H9 (cell line): ENCODE data around the gene LRRFIP1. TPM values are rescaled to one million over a fixed set of nuclear protein-coding genes. Genes with fewer than 3 reads are reported as not detected.

Source experiments
- DNase-seq: peaks from one replicate; pipeline ENCODE4 v3.0.0-alpha.2; 2017
- H2AFZ ChIP-seq: one replicate; pipeline ENCODE4 v1.6.1; 2013; ENCODE audit warnings: mild to moderate bottlenecking, low read length, control low read depth, moderate library complexity
- H2AK5ac ChIP-seq: 2 replicates; pipeline ENCODE4 v1.6.1; 2013; ENCODE audit warnings: low read length, control low read depth, mixed read lengths; ENCODE audit not compliant: insufficient read length
- H2BK120ac ChIP-seq: one replicate; pipeline ENCODE4 v1.6.1; 2013; ENCODE audit warnings: low read depth, mild to moderate bottlenecking, low read length, control low read depth, inconsistent platforms; ENCODE audit not compliant: poor library complexity, severe bottlenecking
- H2BK12ac ChIP-seq: 2 replicates; pipeline ENCODE4 v1.6.1; 2013; ENCODE audit warnings: low read length, control low read depth, mixed read lengths, low read depth; ENCODE audit not compliant: insufficient read length
- H2BK15ac ChIP-seq: 2 replicates; pipeline ENCODE4 v1.6.1; 2013; ENCODE audit warnings: low read depth, low read length, control low read depth
- H2BK20ac ChIP-seq: one replicate; pipeline ENCODE4 v1.6.1; 2013; ENCODE audit warnings: low read depth, mild to moderate bottlenecking, low read length, control low read depth, inconsistent platforms; ENCODE audit not compliant: poor library complexity, severe bottlenecking
- H2BK5ac ChIP-seq: 2 replicates; pipeline ENCODE4 v1.6.1; 2013; ENCODE audit warnings: low read length, control low read depth, mixed read lengths; ENCODE audit not compliant: insufficient read length
- H3K14ac ChIP-seq: 2 replicates; pipeline ENCODE4 v1.6.1; 2013; ENCODE audit warnings: low read length, control low read depth; ENCODE audit not compliant: insufficient read depth
- H3K18ac ChIP-seq: 2 replicates; pipeline ENCODE4 v1.6.1; 2013; ENCODE audit warnings: low read depth, mild to moderate bottlenecking, mixed read lengths, low read length, control low read depth; ENCODE audit not compliant: insufficient read length
- H3K23ac ChIP-seq: 2 replicates; pipeline ENCODE4 v1.6.1; 2013; ENCODE audit warnings: low read length, control low read depth, mixed read lengths, low read depth; ENCODE audit not compliant: insufficient read length
- H3K23me2 ChIP-seq: 2 replicates; pipeline ENCODE4 v1.6.1; 2013; ENCODE audit warnings: low read depth, mild to moderate bottlenecking, mixed read lengths, low read length, control low read depth; ENCODE audit not compliant: insufficient read length, poor library complexity, severe bottlenecking
- H3K27ac ChIP-seq: 2 replicates; pipeline ENCODE4 v1.5.1; 2013; ENCODE audit warnings: low read length, control low read depth, mixed read lengths, low read depth; ENCODE audit not compliant: insufficient read length
- H3K27me3 ChIP-seq: 2 replicates; pipeline ENCODE4 v1.6.1; 2013; ENCODE audit warnings: low read length, control low read depth, inconsistent platforms; ENCODE audit not compliant: insufficient read depth
- H3K4ac ChIP-seq: 2 replicates; pipeline ENCODE4 v1.6.1; 2013; ENCODE audit warnings: low read depth, mild to moderate bottlenecking, control low read depth, inconsistent platforms, low read length, moderate library complexity
- H3K4me1 ChIP-seq: 2 replicates; pipeline ENCODE4 v1.6.1; 2013; ENCODE audit warnings: low read length, control low read depth, inconsistent platforms; ENCODE audit not compliant: insufficient read depth
- H3K4me2 ChIP-seq: 2 replicates; pipeline ENCODE4 v1.6.1; 2013; ENCODE audit warnings: low read length, control low read depth, mixed read lengths; ENCODE audit not compliant: insufficient read length, insufficient read depth
- H3K56ac ChIP-seq: 2 replicates; pipeline ENCODE4 v1.6.1; 2013; ENCODE audit warnings: low read depth, mild to moderate bottlenecking, mixed read lengths, low read length, control low read depth; ENCODE audit not compliant: insufficient read length
- H3K79me1 ChIP-seq: 2 replicates; pipeline ENCODE4 v1.6.1; 2013; ENCODE audit warnings: low read depth, mild to moderate bottlenecking, moderate library complexity, low read length, control low read depth, inconsistent platforms; ENCODE audit not compliant: insufficient read depth, poor library complexity, severe bottlenecking
- H3K79me2 ChIP-seq: 2 replicates; pipeline ENCODE4 v1.6.1; 2013; ENCODE audit warnings: low read length, control low read depth, inconsistent platforms; ENCODE audit not compliant: insufficient read depth
- H3K9ac ChIP-seq: 2 replicates; pipeline ENCODE4 v1.6.1; 2013; ENCODE audit warnings: low read length, control low read depth, mixed read lengths; ENCODE audit not compliant: insufficient read length; ENCODE audit errors: extremely low read depth
- H3K9me3 ChIP-seq: one replicate; pipeline ENCODE4 v1.6.1; 2013; ENCODE audit warnings: low read depth, low read length, inconsistent platforms; ENCODE audit not compliant: control insufficient read depth
- H3T11ph ChIP-seq: one replicate; pipeline ENCODE4 v1.6.1; 2013; ENCODE audit warnings: mild to moderate bottlenecking, low read length, control low read depth, inconsistent platforms
- H4K20me1 ChIP-seq: one replicate; pipeline ENCODE4 v1.6.1; 2013; ENCODE audit not compliant: control insufficient read depth, insufficient read length, insufficient read depth
- H4K5ac ChIP-seq: 2 replicates; pipeline ENCODE4 v1.6.1; 2013; ENCODE audit warnings: low read depth, mild to moderate bottlenecking, mixed read lengths, low read length, control low read depth; ENCODE audit not compliant: insufficient read length
- H4K8ac ChIP-seq: replicated peaks from 2 replicates; pipeline ENCODE4 v1.6.1; 2013; ENCODE audit warnings: low read length, control low read depth, mixed read lengths, low read depth; ENCODE audit not compliant: insufficient read length
- H4K91ac ChIP-seq: 2 replicates; pipeline ENCODE4 v1.6.1; 2013; ENCODE audit warnings: low read depth, mild to moderate bottlenecking, moderate library complexity, mixed read lengths, low read length, control low read depth; ENCODE audit not compliant: insufficient read length
- H3K27ac Mint-ChIP-seq, 3 experiments: 2 replicates in 2 of 3; 3 replicates in 1 of 3; pipeline ENCODE4 v1.8.0; 2020 to 2021; ENCODE audit warnings: mixed read lengths in 3 of 3, mild to moderate bottlenecking in 1 of 3, moderate library complexity in 1 of 3
- H3K27me3 Mint-ChIP-seq: 2 replicates; pipeline ENCODE4 v1.8.0; 2021; ENCODE audit warnings: low read depth, mild to moderate bottlenecking, moderate library complexity, mixed read lengths
- H3K36me3 Mint-ChIP-seq, 3 experiments: 2 replicates in 2 of 3; 3 replicates in 1 of 3; pipeline ENCODE4 v1.8.0; 2020 to 2021; ENCODE audit warnings: low read depth in 3 of 3, mixed read lengths in 3 of 3; ENCODE audit not compliant: insufficient read depth in 1 of 3
- H3K4me1 Mint-ChIP-seq, 2 experiments: 2 replicates each; pipeline ENCODE4 v1.8.0; 2020; ENCODE audit warnings: mixed read lengths in 2 of 2
- H3K4me3 Mint-ChIP-seq, 2 experiments: 2 replicates in 1 of 2; 3 replicates in 1 of 2; pipeline ENCODE4 v1.8.0; 2020 to 2021; ENCODE audit warnings: mild to moderate bottlenecking in 2 of 2, mixed read lengths in 2 of 2, moderate library complexity in 1 of 2
- H3K9me3 Mint-ChIP-seq, 2 experiments: 2 replicates in 1 of 2; 3 replicates in 1 of 2; pipeline ENCODE4 v1.8.0; 2020; ENCODE audit warnings: mild to moderate bottlenecking in 2 of 2, mixed read lengths in 2 of 2, moderate library complexity in 1 of 2
- CTCF ChIP-seq: fragments of 200-600 bp; sonication (generic); conservative IDR thresholded peaks from 3 replicates; pipeline ENCODE4 v1.8.0; 2021; ENCODE audit warnings: antibody characterized with exemption, mild to moderate bottlenecking
- WGBS: extraction: QIAGEN DNeasy Blood & Tissue Kit; methylation state at CpG from one replicate; pipeline ENCODE4 v1.1.7; 2013; ENCODE audit warnings: missing lambda C conversion rate, low lambda C conversion rate, mixed read lengths; ENCODE audit not compliant: insufficient read length; ENCODE audit errors: extremely low coverage; 5-methylcytosine and 5-hydroxymethylcytosine counted together
- total RNA-seq: library from RNA; stranded (reverse); gene quantifications from 2 replicates; pipeline ENCODE4 v1.2.1, GENCODE V29; 2021

Gene LRRFIP1
- total RNA-seq, 1 experiment from 2014 or later: 38.5 TPM

DNA sequence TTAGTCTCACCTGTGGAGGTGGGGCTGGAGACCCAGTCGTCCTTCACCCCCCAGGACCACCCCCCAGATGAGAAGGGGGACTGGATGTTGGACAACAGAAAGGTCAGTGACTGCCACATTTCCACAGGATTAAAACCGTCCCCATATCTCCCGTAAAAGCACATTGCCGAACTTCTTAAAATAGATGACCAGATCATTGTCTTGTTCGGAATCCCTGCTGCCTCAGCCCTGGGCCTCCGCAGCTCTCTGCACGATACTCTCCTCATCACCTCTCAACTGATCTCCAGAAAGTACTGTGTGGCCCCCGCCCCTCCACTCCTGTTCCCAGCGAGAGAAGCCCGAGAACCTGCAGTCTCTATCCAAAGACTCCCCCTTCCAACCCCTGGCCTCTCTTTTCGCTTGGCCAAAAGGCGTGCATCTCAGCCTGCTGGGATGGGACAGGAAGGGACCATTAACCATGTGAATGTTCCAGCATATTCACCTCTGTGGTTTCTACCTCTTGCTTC, 13.2 kb downstream of the LRRFIP1 start:
- H2BK120ac ChIP-seq: no peak overlapping the region
- peaks cover 2% of the 10 kb centered on the region for H3K79me1 ChIP-seq
- H2AFZ ChIP-seq: no peak overlapping the region
- H3K9ac ChIP-seq: no peak overlapping the region
- Mint-ChIP-seq H3K27me3 (no peaks in the 10 kb centered on the region; the same call in none of the 2 replicates), H3K9me3 (peaks cover 8 to 22% of the 10 kb centered on the region in 2 experiments; a peak in 4 of 5 replicates), H3K4me1 (peaks cover 0 to 2% of the 10 kb centered on the region in 2 experiments; a peak in 1 of 4 replicates), H3K36me3 (peaks cover 28 to 34% (median 28%) of the 10 kb centered on the region in 3 experiments), H3K27ac (peak overlapping the region in 1 of 3 experiments; percentile 49; a peak in 2 of 7 replicates), H3K4me3 (no peak overlapping the region)
- no peak overlapping the region for H3K4ac ChIP-seq
- H2BK15ac ChIP-seq: no peak overlapping the region
- H3T11ph ChIP-seq: no peak overlapping the region
- H2AK5ac ChIP-seq: no peak overlapping the region
- no peaks in the 10 kb centered on the region for H3K79me2 ChIP-seq
- H3K27ac ChIP-seq: no peak overlapping the region
- no peak overlapping the region for H2BK5ac ChIP-seq
- no peak overlapping the region for H4K91ac ChIP-seq
- H3K18ac ChIP-seq: no peak overlapping the region
- H4K8ac ChIP-seq: no peak overlapping the region
- H3K4me1 ChIP-seq: no peaks in the 10 kb centered on the region
- no peak overlapping the region for H3K56ac ChIP-seq
- no peaks in the 10 kb centered on the region for H3K9me3 ChIP-seq
- no peak overlapping the region for H2BK20ac ChIP-seq
- no peak for DNase-seq
- H4K5ac ChIP-seq: no peak overlapping the region
- H3K23me2 ChIP-seq: no peaks in the 10 kb centered on the region
- H3K27me3 ChIP-seq: no peaks in the 10 kb centered on the region
- no peak overlapping the region for H3K23ac ChIP-seq
- H2BK12ac ChIP-seq: no peak overlapping the region
- no CpG with 5 or more reads among the region's 12 CpGs for WGBS
- no peak overlapping the region for H3K4me2 ChIP-seq
- TF ChIP-seq CTCF: no peak
- no peaks in the 10 kb centered on the region for H4K20me1 ChIP-seq
- H3K14ac ChIP-seq: no peak overlapping the region
